ENCODE results near the gene PATL1.

PATL1 gene

DNA sequence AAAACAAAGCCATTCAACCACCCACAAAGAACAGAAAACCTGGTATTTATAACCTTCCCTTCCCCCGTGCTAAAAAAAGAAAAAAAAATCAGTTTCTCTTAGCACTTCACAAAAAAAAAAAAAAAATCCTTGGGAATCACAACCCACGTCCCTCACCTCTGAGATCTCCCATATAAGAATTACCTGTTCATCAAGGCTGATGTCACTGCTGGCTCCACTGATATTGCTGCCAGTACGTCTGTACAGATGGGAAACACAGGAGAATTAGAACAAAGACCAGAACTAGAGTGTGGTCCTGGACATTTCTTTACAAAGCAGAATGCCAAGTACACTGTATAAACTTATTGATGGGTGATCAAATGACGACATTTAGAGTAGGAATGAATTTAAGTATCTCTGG, 68.2 kb downstream of the PATL1 start:
- H3K27ac ChIP-seq: no peak overlapping the region

GRCh38 chr11:59600234-59600633, 68.6 kb downstream of the PATL1 start:
- H3K27ac ChIP-seq: no peak overlapping the region
- no peak for TF ChIP-seq CTCF (IDR thresholded peaks at IDR 0.05)
- TF ChIP-seq ZFX (IDR thresholded peaks at IDR 0.05; ENCODE audit: borderline replicate concordance): no peak

More for the DNA sequence above, 68.2 kb downstream of the PATL1 start:
- TF ChIP-seq CTCF (IDR thresholded peaks at IDR 0.05): no peak
- TF ChIP-seq ZFX (IDR thresholded peaks at IDR 0.05; ENCODE audit: borderline replicate concordance): no peak

GRCh38 chr11:59598961-59599360, 69.9 kb downstream of the PATL1 start:
- TF ChIP-seq ZFX (IDR thresholded peaks at IDR 0.05; ENCODE audit: borderline replicate concordance) (no peak), CTCF (IDR thresholded peaks at IDR 0.05) (no peak)
- H3K27ac ChIP-seq: no peak overlapping the region

Measured in 22Rv1 (cell line).